WI38 (cell line): ENCODE data around the gene RALB.

ENCODE experiments used
- H3K4me3 ChIP-seq: 2 replicates; pipeline ENCODE4 v1.5.1; 2011; ENCODE audit warnings: low read depth, mild to moderate bottlenecking, control low read depth, low read length
- TF ChIP-seq, protein P1 (sequence below): IDR thresholded peaks from 2 replicates; pipeline ENCODE4 v1.5.1; 2012; ENCODE audit warnings: low read depth, mild to moderate bottlenecking, control low read depth, low read length

Gene RALB

DNA sequence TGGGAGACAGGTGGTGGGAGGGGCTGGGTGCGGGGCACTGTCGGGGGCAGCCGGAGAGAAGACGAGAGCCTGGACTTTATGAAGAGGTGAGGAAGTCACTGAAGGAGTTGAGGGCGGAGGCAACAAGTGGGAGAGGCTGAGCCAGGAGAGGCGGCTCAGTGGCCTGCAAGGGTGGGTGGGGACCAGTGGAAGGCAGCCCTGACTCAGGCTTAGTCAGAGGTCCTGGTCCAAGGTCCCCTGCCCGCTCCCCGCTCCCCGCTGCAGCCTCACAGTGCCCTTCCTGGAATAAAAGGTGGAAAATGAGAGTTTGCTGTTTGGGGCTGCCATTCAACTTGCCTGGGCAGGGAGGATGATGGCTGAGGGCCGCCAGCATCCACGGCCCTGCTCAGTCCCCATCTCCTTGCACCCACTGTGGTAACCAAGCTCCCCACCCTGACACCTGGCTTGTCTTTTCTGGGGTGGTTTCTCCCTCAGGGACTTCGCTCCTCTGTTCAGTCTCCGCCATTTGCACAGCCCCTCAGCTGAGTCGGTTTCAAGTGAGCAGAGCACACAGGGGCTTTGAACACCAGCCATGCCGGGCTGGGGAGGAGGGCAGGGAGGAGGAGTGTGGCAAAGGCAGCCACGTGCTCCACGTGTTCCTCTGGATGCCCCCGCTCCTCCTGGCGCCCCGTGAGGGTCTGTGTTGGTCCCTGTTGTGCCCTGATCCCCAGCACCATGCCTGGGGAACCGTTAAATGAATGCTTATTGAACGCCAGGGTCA lies 13.7 kb upstream of the RALB start:
- H3K4me3 ChIP-seq = no peak overlapping the region
- TF ChIP-seq, protein P1, sequence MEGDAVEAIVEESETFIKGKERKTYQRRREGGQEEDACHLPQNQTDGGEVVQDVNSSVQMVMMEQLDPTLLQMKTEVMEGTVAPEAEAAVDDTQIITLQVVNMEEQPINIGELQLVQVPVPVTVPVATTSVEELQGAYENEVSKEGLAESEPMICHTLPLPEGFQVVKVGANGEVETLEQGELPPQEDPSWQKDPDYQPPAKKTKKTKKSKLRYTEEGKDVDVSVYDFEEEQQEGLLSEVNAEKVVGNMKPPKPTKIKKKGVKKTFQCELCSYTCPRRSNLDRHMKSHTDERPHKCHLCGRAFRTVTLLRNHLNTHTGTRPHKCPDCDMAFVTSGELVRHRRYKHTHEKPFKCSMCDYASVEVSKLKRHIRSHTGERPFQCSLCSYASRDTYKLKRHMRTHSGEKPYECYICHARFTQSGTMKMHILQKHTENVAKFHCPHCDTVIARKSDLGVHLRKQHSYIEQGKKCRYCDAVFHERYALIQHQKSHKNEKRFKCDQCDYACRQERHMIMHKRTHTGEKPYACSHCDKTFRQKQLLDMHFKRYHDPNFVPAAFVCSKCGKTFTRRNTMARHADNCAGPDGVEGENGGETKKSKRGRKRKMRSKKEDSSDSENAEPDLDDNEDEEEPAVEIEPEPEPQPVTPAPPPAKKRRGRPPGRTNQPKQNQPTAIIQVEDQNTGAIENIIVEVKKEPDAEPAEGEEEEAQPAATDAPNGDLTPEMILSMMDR = no peak

DNA sequence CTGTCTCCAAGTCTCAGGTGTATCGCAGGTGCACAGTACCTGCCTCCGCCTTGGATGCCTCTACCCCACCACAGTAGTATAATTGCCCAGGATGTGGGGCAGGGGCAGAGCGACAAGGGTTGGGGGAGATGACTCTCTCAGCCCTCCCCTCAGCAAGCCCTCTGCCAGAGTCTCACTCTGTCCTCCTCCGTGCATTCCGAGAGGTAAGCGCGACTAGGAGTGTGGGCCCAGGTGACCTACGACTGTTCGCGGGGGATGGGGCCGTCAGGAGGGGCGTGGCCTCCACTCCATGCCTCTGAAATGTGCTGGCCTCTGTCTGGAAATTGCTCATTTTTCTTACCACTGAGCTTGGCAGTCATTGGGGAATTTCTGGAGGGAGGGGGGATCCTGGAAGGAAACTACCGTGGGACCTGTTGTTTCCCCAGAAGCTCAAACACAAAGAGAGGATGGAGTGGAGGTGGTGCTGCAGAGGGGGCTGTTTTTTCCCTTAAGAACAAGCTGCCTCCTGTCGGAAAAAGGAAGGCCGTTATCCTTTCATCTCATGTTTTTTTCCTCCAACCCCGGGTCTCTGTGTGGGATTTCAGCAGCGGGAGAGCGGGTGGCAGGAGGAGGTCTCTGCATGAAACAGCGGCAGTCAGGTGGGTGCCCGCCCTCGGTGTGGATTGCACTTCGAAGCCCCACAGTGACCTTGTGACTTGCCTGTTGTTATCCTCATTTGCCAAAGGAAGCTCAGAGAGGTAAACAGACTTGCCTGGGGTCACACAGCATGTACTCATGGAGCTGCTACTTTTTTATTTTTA lies 13.0 kb upstream of the RALB start:
- TF ChIP-seq, protein P1 = no peak
- no peak overlapping the region for H3K4me3 ChIP-seq

DNA sequence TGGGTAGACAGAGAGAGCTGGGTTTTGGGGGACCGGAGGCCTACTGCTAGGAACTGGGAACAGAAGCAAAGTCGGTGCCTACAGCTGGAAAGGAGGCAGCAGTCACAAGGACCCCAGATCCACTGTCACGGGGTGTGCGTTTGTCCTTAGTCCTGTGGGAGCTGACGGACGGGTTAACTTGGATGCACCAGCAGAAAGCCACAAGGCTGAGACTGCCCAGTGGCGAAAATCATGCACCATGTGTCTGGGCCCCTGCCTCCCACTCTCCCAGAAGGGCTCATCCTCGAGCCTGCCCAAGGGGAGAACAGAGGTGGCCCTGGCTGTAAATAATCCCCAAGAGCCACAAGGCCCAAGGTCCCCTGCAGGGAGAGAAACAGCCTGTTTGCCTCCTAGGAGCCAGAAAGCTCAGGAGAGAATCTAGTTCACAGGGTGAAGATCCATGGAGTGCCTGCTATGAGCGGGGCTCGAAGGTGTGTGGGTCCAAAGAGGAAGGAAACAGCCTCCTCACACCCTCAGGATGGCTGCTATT lies 11.7 kb upstream of the RALB start:
- TF ChIP-seq, protein P1 = no peak

DNA sequence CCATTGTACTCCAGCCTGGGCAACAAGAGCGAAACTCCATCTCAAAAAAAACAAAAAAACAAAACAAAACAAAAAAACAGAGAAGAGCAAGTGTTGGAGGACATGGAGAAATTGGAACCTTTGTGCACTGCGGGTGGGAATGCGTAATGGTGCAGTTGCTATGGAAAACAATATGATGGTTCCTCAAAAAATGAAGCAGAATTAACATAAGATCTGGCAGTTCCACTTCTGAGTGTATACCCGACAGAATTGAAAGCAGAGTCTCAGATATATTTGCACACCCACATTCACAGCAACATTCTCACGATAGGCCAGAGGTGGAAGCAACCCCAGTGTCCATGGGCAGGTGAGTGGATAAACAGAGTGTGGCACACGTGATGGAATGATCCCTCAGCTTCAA lies 11.0 kb upstream of the RALB start:
- no peak overlapping the region for H3K4me3 ChIP-seq
- TF ChIP-seq, protein P1 = no peak

More for the DNA sequence above, 11.7 kb upstream of the RALB start:
- no peak overlapping the region for H3K4me3 ChIP-seq

DNA sequence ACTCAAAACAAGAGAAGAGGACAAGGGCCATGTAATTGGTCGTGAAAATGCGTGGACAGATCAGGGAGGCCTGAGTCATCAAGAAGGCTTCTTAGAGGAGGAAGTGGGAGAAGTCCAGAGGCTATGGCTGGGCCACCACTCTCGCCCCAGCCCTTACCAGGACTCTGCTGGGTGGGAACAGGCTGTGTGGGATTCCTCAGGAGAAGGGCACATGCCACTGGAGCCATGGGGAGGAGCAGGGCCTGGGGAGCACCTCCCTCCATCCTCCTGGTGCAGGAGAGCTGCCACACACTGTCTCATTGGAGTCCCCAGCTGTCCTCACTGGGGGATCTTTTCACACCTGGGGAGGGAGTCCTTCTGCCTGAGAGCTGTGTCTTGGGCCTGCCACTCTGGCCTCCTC lies 9.4 kb upstream of the RALB start:
- TF ChIP-seq, protein P1 = no peak
- H3K4me3 ChIP-seq = no peak overlapping the region

DNA sequence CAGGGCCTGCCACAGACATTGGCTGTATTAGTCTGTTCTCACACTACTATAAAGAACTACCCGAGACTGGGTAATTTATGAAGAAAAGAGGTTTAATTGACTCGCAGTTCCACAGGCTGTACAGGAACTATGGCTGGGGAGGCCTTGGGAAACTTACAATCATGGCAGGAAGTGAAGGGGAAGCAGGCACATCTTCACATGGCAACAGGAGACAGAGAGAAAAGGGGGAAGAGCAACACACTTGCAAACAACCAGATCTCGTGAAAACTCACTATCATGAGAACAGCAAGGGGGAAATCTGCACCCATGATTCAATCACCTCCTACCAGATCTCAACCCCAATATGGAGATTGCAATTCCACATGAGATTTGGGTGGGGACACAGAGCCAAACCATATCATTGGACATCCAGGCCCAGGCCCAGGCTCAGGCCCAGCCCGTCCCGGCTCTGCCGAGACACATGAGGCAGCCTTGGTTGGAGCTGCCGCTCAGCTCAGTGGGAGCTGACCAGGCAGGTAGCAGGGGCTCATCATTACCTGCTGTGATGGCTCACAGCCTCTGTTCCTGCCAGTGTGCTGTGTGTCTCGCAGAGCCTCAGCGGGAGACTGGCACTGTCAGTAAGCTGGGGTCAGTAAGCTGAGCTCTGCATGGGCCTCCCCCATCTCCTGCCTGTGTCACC lies 8.6 kb upstream of the RALB start:
- no peak overlapping the region for H3K4me3 ChIP-seq

More for the DNA sequence above, 8.6 kb upstream of the RALB start:
- TF ChIP-seq, protein P1 = no peak
